T-helper 17 cell (primary cell): ENCODE measurements around the gene RBM17. TPM values are rescaled to one million over a fixed set of nuclear protein-coding genes. Genes with fewer than 3 reads are reported as not detected.

ENCODE experiments used
- ATAC-seq: fragments of 150-1000 bp; cut with Tn5 transposase; 2 replicates; pipeline ENCODE4 v1.10.0; 2021; ENCODE audit warnings: mild to moderate bottlenecking, moderate library complexity
- DNase-seq, 3 donors: peaks; one replicate each; pipeline versions ENCODE4 v3.0.0 to v3.0.0-alpha.2; 2020 to 2021
- H3K9me3 ChIP-seq: one replicate; pipeline ENCODE4 v1.7.0; 2013; ENCODE audit warnings: low read length, mild to moderate bottlenecking; ENCODE audit not compliant: control insufficient read depth, poor library complexity, severe bottlenecking
- H3K27ac Mint-ChIP-seq: one replicate; pipeline ENCODE4 v1.8.0; 2022; ENCODE audit warnings: mild to moderate bottlenecking, moderate library complexity, mixed read lengths
- H3K27me3 Mint-ChIP-seq: one replicate; pipeline ENCODE4 v1.8.0; 2022; ENCODE audit warnings: mixed read lengths
- H3K36me3 Mint-ChIP-seq: one replicate; pipeline ENCODE4 v1.8.0; 2022; ENCODE audit warnings: low read depth, mixed read lengths
- H3K4me1 Mint-ChIP-seq: one replicate; pipeline ENCODE4 v1.8.0; 2022; ENCODE audit warnings: mild to moderate bottlenecking, mixed read lengths
- H3K4me3 Mint-ChIP-seq: one replicate; pipeline ENCODE4 v1.8.0; 2022; ENCODE audit warnings: mild to moderate bottlenecking, moderate library complexity, mixed read lengths
- total RNA-seq, 4 donors: library from RNA in 2 of 4; stranded (reverse) in 2 of 4; gene quantifications; one replicate each; pipeline ENCODE4 v1.2.3 and lab custom pipeline; 2022 to 2026

The RBM17 gene
- total RNA-seq, 2 donors from 2014 or later: 133 to 146 TPM

DNA sequence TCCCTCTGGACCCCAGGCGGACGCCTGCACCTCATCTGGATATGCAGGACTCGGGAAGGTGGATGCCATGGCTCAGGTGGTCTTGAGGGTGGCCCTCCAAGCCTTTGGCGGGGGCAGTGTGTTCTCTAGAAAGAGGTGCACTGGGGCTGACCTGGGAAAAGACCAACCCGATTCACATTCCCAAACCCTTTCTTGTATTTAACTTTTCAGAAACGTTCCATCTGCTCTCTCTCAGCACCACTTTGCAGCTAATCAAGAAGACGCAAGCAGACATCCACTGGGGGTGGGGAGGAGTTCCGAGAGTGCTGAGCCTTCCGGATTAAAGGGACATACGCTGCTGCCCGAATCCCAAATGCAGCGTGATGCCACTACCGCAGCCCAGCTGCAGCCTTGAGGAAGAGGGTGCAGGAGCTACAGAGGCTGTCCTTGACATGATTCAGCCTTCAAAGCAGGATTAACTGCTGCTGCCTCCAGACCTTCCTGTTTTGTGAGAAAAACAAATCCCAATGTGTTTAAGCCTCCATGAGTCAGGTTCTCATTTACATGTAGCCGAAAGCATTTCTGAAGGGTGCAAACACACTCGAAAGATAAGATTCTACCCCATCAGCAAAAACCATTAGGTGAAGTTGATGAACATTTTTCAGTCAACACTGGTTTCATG, 39.9 kb downstream of the RBM17 start:
- H3K27ac Mint-ChIP-seq: peak overlapping the region; percentile 96
- no peak for ATAC-seq

DNA sequence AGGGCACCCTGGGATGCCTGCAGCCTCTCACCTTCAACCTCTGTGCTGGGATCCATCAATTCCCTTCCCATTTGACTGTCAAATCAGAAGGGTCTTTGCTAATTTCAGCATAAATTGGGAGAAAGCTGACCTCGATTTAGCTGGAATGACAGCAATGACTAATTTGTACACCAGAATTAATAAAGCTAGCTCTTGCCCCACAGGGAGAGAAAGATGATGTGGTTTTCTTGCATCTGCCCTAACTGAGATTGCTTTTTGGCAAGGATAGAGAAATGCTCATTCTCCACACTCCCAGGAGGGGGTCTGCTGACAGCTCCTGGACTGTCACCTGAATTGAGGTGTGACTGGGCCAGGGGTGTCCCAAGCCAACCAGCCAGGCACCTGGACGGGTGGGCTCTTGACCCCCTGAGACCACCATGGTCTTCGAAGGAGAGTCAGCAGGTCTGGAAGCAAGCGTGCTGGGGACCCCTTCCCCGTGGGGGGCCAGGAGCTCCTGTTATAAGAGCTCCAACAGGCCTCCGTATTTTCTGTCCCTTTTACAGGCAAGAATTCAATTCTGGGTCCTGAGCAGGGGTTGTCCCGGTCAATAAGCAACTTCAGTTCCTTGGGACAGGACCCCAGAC, 42.1 kb downstream of the RBM17 start:
- peak overlapping the region; percentile 96 for H3K27ac Mint-ChIP-seq
- H3K4me3 Mint-ChIP-seq: no peak overlapping the region
- H3K27me3 Mint-ChIP-seq: no peaks in the 10 kb centered on the region
- H3K4me1 Mint-ChIP-seq: peaks cover 39% of the 10 kb centered on the region
- ATAC-seq: no peak
- H3K36me3 Mint-ChIP-seq: no peaks in the 10 kb centered on the region
- H3K9me3 ChIP-seq: no peaks in the 10 kb centered on the region
- DNase-seq: no peak

More for the DNA sequence above, 39.9 kb downstream of the RBM17 start:
- H3K9me3 ChIP-seq: no peaks in the 10 kb centered on the region
- DNase-seq: no peak
- Mint-ChIP-seq H3K4me3 (peak overlapping the region; percentile 94), H3K4me1 (peaks cover 27% of the 10 kb centered on the region), H3K27me3 (no peaks in the 10 kb centered on the region), H3K36me3 (no peaks in the 10 kb centered on the region)

DNA sequence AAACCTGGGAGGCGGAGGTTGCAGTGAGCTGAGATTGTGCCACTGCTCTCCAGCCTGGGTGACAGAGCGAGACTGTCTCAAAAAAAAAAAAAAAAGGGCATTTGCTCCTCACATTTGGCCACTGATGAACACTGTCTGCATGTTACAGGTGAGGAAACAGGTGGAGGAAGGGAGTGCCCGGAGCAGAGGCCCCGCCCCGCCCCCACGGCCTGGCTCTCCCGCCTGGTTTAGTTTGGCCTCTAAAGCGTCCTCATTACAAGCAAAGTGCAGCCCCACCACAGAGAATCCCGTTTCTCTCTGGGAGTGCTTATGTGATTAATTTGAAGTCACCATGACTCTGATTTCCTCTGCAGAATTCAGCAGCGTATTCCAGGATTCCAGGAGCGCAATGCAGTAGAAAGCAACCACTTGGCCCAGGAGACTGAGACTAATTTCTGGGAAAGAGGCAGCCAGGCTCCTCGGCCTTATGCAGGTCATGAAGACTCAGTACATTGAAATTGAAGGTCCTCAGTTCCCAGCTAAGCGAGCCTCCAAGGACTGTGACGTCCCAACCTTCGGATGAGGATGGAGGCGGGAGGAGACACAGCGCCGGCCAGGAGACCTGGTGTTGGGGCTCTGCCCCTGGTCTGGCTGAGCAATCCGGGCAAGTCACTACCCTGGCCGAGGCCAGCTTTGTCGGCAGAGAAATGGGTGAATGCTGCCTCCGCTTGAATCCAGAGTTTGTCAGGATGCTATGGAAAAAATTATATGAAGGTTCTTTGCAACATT, 44.7 kb downstream of the RBM17 start:
- no peaks in the 10 kb centered on the region for H3K36me3 Mint-ChIP-seq
- H3K4me1 Mint-ChIP-seq: peaks cover 46% of the 10 kb centered on the region
- H3K27ac Mint-ChIP-seq: peak overlapping the region; percentile 95
- no peaks in the 10 kb centered on the region for H3K27me3 Mint-ChIP-seq
- no peak for ATAC-seq
- no peak overlapping the region for H3K4me3 Mint-ChIP-seq
- DNase-seq: no peak
- H3K9me3 ChIP-seq: no peaks in the 10 kb centered on the region

DNA sequence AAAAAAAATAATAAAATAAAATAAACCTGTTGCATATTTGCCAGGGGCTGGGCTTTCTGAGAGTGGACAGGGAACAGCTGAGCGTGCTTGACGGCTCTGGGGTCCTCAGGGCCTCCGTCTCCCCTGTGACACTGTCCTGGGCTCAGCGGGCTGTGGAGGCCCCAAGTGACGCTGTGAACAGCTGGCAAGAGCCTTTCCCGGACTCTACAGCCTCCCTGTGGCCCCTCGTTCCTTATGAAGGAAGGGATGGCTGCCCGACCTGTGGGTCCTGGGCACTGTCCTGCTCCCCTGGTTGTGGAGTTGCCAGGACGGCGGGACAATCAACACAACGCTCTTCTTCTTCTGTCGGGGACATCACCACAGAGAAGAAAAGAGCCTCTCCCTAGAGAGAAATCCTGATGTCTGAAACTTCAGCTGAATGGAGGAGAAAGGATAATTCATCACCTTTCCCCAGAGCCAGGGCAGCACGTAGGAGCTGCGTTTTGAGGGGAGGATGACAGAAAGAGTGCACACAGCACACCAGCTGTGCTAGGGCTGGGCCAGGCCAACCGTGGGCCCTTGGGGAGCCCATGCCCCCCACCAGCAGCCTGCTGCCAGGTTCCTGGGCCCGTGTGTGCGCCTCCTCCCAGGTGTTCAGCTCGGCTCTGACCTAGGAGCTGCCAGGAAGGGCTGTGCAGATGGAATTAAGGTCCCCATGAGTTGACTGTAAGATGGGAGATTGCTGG, 45.4 kb downstream of the RBM17 start:
- H3K9me3 ChIP-seq: no peaks in the 10 kb centered on the region
- Mint-ChIP-seq H3K4me1 (peaks cover 48% of the 10 kb centered on the region), H3K4me3 (peak overlapping the region; percentile 78), H3K27ac (peak overlapping the region; percentile 95), H3K27me3 (no peaks in the 10 kb centered on the region), H3K36me3 (no peaks in the 10 kb centered on the region)
- DNase-seq (no peak), ATAC-seq (no peak)

DNA sequence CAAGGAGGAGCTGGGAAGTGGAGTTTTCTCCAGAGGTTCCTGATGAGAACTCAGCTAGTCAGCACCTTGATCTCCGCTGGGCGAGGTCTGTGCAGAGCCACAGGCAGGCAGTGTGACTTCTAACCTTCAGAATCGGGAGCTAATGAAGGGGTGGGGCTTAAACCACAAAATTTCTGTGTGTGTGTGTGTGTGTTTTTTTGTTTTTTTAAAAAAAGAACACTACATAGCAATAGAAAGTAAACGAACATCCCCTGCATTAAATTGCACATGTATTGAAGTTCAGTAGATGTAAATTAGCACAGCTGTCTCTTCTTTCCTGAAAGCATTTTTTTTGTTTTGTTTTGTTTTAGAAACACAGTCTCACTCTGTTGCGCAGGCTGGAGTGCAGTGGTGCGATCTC, 46.2 kb downstream of the RBM17 start:
- no peaks in the 10 kb centered on the region for H3K36me3 Mint-ChIP-seq
- peak overlapping the region; percentile 95 for H3K27ac Mint-ChIP-seq
- ATAC-seq (peak; percentile 69), DNase-seq (peak in 1 of 3 donors; percentile 27)
- peak overlapping the region; percentile 78 for H3K4me3 Mint-ChIP-seq
- no peaks in the 10 kb centered on the region for H3K9me3 ChIP-seq
- H3K27me3 Mint-ChIP-seq: no peaks in the 10 kb centered on the region
- H3K4me1 Mint-ChIP-seq: peaks cover 46% of the 10 kb centered on the region

DNA sequence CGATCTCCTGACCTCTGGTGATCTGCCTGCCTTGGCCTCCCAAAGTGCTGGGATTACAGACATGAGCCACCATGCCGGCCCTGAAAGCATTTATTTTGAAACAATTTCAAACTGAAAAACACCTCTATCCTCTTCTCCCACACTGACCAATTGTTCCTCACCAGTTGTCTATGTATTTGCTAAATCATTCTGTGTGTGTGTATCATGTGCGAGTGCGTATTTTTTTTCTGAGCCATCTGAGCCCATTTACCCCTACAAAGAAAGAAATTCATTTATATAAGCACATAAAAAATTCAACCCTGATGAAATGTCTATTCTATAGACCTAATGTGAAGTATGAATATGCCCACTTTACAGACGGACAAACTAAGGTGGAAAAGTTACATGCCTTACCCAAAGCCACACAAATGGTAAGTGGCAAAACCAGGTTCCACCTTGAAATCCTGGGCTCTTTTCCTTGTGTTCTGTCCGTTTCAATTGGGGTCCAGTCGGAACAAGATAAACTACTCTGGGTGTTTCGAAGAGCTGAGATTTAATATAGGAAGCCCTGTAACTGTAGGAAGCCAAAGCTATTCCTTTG, 46.8 kb downstream of the RBM17 start:
- no peaks in the 10 kb centered on the region for H3K9me3 ChIP-seq
- no peaks in the 10 kb centered on the region for H3K27me3 Mint-ChIP-seq
- DNase-seq (no peak), ATAC-seq (no peak)
- H3K4me3 Mint-ChIP-seq: peak overlapping the region; percentile 78
- H3K4me1 Mint-ChIP-seq: peaks cover 49% of the 10 kb centered on the region
- no peaks in the 10 kb centered on the region for H3K36me3 Mint-ChIP-seq
- H3K27ac Mint-ChIP-seq: peak overlapping the region; percentile 95

DNA sequence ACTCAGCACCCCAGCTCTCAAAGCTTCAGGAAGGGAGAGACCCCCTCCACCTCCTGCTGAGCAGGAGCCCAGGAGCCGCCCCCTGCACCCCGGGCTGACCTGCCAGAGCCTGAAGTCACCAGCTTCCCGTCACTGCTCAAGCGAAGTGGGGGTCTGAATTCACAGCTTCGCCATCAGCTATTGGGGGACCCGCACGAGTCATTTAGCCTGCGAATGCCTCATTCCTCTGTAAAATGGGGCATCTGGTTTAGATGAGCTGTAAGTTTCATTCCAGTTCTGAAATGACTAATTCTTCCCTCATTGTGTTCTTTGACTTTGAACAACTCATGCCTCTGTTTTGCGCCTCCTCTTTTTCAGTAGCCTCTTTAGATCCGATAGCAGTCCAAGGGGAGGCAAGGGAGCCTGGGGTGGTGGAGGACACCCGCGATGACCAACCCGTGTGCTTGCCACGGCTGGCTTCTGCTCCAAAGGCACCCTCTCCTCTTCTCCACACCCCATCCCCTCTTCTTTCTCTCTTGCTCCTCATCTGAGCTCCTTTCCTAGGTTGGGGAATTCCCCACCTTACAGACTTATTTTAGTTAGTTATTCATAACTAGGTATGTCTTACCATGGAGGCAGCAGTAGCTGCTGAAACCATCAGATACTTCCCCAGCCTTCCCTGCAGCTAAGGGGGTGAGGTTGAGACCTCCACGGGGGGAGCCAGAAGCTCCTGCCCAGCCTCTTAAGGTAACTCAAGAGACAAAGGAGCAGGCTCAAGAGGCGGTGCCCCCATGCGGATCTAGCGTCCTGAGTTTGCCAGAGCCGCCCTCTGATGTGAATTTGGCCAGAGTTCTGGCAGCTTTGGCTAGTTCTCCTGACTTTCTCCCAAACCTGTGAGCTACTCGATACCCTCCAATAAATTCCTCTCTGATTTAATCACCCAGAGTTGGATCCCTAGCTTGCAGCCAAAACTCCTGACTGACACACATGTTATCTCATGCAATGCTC, 47.7 kb downstream of the RBM17 start:
- DNase-seq (no peak), ATAC-seq (peak; percentile 32)
- Mint-ChIP-seq H3K4me3 (peak overlapping the region; percentile 79), H3K36me3 (no peaks in the 10 kb centered on the region), H3K27me3 (no peaks in the 10 kb centered on the region), H3K4me1 (peaks cover 55% of the 10 kb centered on the region), H3K27ac (peak overlapping the region; percentile 95)
- H3K9me3 ChIP-seq: no peaks in the 10 kb centered on the region

DNA sequence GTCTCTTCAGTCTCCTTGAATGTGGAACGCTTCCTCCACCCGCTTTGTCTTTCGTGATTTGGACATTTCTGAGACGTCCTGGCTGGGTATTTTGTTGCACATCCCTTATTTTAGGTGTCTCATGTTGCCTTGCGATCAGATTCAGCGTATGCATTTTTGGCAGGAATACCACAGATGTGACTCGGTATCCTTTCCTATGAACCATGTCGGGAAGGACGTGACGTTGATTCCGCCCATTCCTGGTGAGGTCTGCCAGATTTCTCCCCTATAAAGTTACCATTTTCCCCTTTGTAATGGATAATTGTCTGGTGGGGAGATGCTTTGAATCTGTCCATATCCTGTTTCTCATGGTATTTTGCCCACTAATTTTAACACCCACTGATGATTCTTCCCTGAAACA, 49.6 kb downstream of the RBM17 start:
- Mint-ChIP-seq H3K4me1 (peaks cover 67% of the 10 kb centered on the region), H3K27me3 (no peaks in the 10 kb centered on the region), H3K36me3 (no peaks in the 10 kb centered on the region), H3K27ac (peak overlapping the region; percentile 97), H3K4me3 (no peak overlapping the region)
- DNase-seq: no peak
- H3K9me3 ChIP-seq: no peaks in the 10 kb centered on the region
- ATAC-seq: no peak

DNA sequence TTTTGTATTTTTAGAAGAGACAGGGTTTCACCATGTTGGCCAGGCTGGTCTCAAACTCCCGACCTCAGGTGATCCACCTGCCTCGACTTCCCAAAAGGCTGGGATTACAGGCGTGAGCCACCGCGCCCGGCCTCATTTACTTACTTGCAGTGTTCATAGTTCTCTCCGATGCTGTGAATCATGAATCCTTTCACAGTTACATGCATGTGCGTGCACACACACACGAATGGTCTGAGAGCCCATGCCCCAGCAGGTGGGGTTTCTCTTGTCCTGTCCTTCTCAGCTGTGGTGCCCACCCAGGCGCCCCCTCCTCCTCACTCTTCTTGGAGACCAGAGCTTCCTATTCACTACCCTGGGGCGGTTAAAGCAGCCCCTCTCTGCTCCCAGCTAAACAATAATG, 50.6 kb downstream of the RBM17 start:
- Mint-ChIP-seq H3K27me3 (no peaks in the 10 kb centered on the region), H3K4me3 (peak overlapping the region; percentile 94), H3K36me3 (no peaks in the 10 kb centered on the region), H3K4me1 (peaks cover 69% of the 10 kb centered on the region), H3K27ac (peak overlapping the region; percentile 97)
- DNase-seq: no peak
- no peak for ATAC-seq
- no peaks in the 10 kb centered on the region for H3K9me3 ChIP-seq

DNA sequence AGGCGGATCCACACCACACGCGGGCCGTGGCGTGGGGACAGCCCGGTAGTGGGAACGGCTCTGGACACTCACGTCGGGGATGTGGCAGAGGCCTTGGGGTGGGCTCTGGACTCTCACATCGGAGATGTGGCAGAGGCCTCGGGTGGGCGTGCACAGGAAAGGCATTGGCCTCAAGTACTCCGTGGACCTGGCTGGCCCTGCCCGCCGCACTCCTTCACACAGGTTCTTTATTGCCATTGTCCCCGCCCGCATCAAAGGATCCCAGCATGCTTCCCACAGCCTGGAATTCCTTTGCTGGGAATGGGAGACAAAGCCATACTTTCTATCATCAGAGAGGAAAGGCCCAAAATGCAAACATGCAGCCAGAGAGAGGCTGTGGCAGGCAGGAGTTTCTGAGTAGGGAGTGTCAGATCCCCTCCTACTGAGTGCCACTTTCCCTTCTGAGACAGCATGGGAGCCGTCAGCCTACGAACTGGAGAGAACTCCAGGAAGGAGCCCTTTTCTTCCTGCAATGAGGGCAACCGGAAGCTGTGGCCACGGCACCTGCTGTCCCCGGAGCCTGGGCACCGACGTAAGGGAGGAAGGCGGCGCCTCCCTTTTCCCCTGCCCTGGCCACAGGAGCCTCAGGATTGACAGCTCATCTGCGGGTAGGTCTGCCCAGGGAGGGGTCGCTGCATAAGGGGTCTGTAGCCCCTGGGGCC, 51.5 kb downstream of the RBM17 start:
- Mint-ChIP-seq H3K27me3 (no peaks in the 10 kb centered on the region), H3K27ac (peak overlapping the region; percentile 97), H3K4me3 (peak overlapping the region; percentile 94), H3K36me3 (no peaks in the 10 kb centered on the region), H3K4me1 (peaks cover 60% of the 10 kb centered on the region)
- H3K9me3 ChIP-seq: no peaks in the 10 kb centered on the region
- ATAC-seq (peak; percentile 25), DNase-seq (peak in 2 of 3 donors; percentile 54 to 65)

DNA sequence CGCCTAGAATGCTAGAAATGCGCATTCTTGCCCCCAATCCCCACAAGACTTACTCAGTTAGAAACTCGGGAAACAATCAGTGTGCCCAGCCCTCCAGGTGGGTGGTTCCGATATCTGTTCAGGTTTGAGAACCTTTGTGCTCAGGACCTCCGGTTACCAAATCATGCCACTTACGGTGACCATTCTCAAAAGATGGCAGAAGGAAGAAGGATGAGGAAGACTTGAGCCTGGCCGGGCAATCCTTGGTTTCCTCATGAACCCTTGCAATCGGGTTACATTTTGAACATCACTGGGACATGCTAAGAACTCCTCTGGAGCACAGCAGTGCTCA, 52.1 kb downstream of the RBM17 start:
- DNase-seq (no peak), ATAC-seq (no peak)
- Mint-ChIP-seq H3K36me3 (no peaks in the 10 kb centered on the region), H3K4me1 (peaks cover 57% of the 10 kb centered on the region), H3K4me3 (peak overlapping the region; percentile 94), H3K27ac (peak overlapping the region; percentile 97), H3K27me3 (no peaks in the 10 kb centered on the region)
- H3K9me3 ChIP-seq: no peaks in the 10 kb centered on the region
